ENCODE data around the gene CCDC74A.
"Not testable (repeated sequence)": the region's sequence is repeated elsewhere in the genome, so short reads cannot be mapped to it uniquely, and the experiment has no call there.

CCDC74A gene

GRCh38 chr2:131488306-131489205 lies 39.1 kb upstream of the CCDC74A start:
- no peaks in the 10 kb centered on the region for H3K9me3 ChIP-seq (ENCODE audit: control insufficient read depth, low read length)
- no peak overlapping the region for H3K4me3 ChIP-seq (ENCODE audit: insufficient read depth, low read depth, low read length)
- H3K27me3 ChIP-seq (ENCODE audit: control insufficient read depth, insufficient read depth, low read length, poor library complexity, severe bottlenecking), result no peaks in the 10 kb centered on the region
- H3K36me3 ChIP-seq (ENCODE audit: control insufficient read depth, insufficient read depth, low read length), result no peaks in the 10 kb centered on the region
- WGBS, 2 experiments, result 83 to 84% methylated on average over 14 of the region's 14 CpGs
- peaks cover 5% of the 10 kb centered on the region for H3K4me1 ChIP-seq (ENCODE audit: control insufficient read depth, insufficient read depth, low read length)
- H3K27ac ChIP-seq (ENCODE audit: insufficient read depth, low read depth, low read length, poor library complexity, severe bottlenecking), result no peak overlapping the region

GRCh38 chr2:131490616-131491468 lies 36.8 kb upstream of the CCDC74A start:
- WGBS, 2 experiments, result 43 to 52% methylated on average over 19 to 20 of the region's 20 CpGs
- not testable (repeated sequence) for H3K27ac ChIP-seq (ENCODE audit: insufficient read depth, low read depth, low read length, poor library complexity, severe bottlenecking); H3K27me3 ChIP-seq (ENCODE audit: control insufficient read depth, insufficient read depth, low read length, poor library complexity, severe bottlenecking); H3K9me3 ChIP-seq (ENCODE audit: control insufficient read depth, low read length); H3K36me3 ChIP-seq (ENCODE audit: control insufficient read depth, insufficient read depth, low read length); H3K4me1 ChIP-seq (ENCODE audit: control insufficient read depth, insufficient read depth, low read length)
- H3K4me3 ChIP-seq (ENCODE audit: insufficient read depth, low read depth, low read length), result peak overlapping the region; percentile 26

- WGBS, 2 experiments, result 21 to 28% methylated on average over 13 of the region's 22 CpGs
- H3K4me3 ChIP-seq (ENCODE audit: insufficient read depth, low read depth, low read length), result peak overlapping the region; percentile 26
- H3K27me3 ChIP-seq (ENCODE audit: control insufficient read depth, insufficient read depth, low read length, poor library complexity, severe bottlenecking); H3K27ac ChIP-seq (ENCODE audit: insufficient read depth, low read depth, low read length, poor library complexity, severe bottlenecking); H3K9me3 ChIP-seq (ENCODE audit: control insufficient read depth, low read length); H3K4me1 ChIP-seq (ENCODE audit: control insufficient read depth, insufficient read depth, low read length); H3K36me3 ChIP-seq (ENCODE audit: control insufficient read depth, insufficient read depth, low read length): not testable (repeated sequence)
These were observed 36.2 kb upstream of the CCDC74A start for GRCh38 chr2:131491469-131491836.

- H3K27me3 ChIP-seq (ENCODE audit: control insufficient read depth, insufficient read depth, low read length, poor library complexity, severe bottlenecking); H3K36me3 ChIP-seq (ENCODE audit: control insufficient read depth, insufficient read depth, low read length): not testable (repeated sequence)
- 1% methylated on average over 53 of the region's 53 CpGs for WGBS, 2 experiments
These were observed 35.7 kb upstream of the CCDC74A start, which contains the start of gene MZT2A for GRCh38 chr2:131492015-131492417. MZT2A (minus strand) TSS chr2:131492397; CDS start chr2:131492376, 21 bp downstream.

GRCh38 chr2:131492418-131493198 lies 35.1 kb upstream of the CCDC74A start:
- H3K4me1 ChIP-seq (ENCODE audit: control insufficient read depth, insufficient read depth, low read length), result peaks cover 5% of the 10 kb centered on the region
- WGBS, 2 experiments, result 0% methylated on average over 79 of the region's 79 CpGs
- H3K4me3 ChIP-seq (ENCODE audit: insufficient read depth, low read depth, low read length), result peak overlapping the region; percentile 85
- H3K27ac ChIP-seq (ENCODE audit: insufficient read depth, low read depth, low read length, poor library complexity, severe bottlenecking), result peak overlapping the region; percentile 85
- H3K27me3 ChIP-seq (ENCODE audit: control insufficient read depth, insufficient read depth, low read length, poor library complexity, severe bottlenecking), result no peaks in the 10 kb centered on the region
- H3K9me3 ChIP-seq (ENCODE audit: control insufficient read depth, low read length), result no peaks in the 10 kb centered on the region
- H3K36me3 ChIP-seq (ENCODE audit: control insufficient read depth, insufficient read depth, low read length), result no peaks in the 10 kb centered on the region

More at GRCh38 chr2:131492015-131492417, 35.7 kb upstream of the CCDC74A start, which contains the start of gene MZT2A:
- H3K27ac ChIP-seq (ENCODE audit: insufficient read depth, low read depth, low read length, poor library complexity, severe bottlenecking), result peak within 1 kb of the TSS; percentile 85
- H3K9me3 ChIP-seq (ENCODE audit: control insufficient read depth, low read length); H3K4me1 ChIP-seq (ENCODE audit: control insufficient read depth, insufficient read depth, low read length): not testable (repeated sequence)
- H3K4me3 ChIP-seq (ENCODE audit: insufficient read depth, low read depth, low read length), result peak within 1 kb of the TSS; percentile 85

GRCh38 chr2:131493199-131493968 lies 34.3 kb upstream of the CCDC74A start:
- Histone ChIP-seq H3K4me1 (ENCODE audit: control insufficient read depth, insufficient read depth, low read length) (peaks cover 5% of the 10 kb centered on the region), H3K36me3 (ENCODE audit: control insufficient read depth, insufficient read depth, low read length) (no peaks in the 10 kb centered on the region), H3K9me3 (ENCODE audit: control insufficient read depth, low read length) (no peaks in the 10 kb centered on the region), H3K4me3 (ENCODE audit: insufficient read depth, low read depth, low read length) (peak overlapping the region; percentile 85), H3K27me3 (ENCODE audit: control insufficient read depth, insufficient read depth, low read length, poor library complexity, severe bottlenecking) (no peaks in the 10 kb centered on the region), H3K27ac (ENCODE audit: insufficient read depth, low read depth, low read length, poor library complexity, severe bottlenecking) (peak overlapping the region; percentile 85)
- 1% methylated on average over 40 of the region's 40 CpGs for WGBS, 2 experiments

- H3K27me3 ChIP-seq (ENCODE audit: control insufficient read depth, insufficient read depth, low read length, poor library complexity, severe bottlenecking); H3K36me3 ChIP-seq (ENCODE audit: control insufficient read depth, insufficient read depth, low read length); H3K4me3 ChIP-seq (ENCODE audit: insufficient read depth, low read depth, low read length); H3K9me3 ChIP-seq (ENCODE audit: control insufficient read depth, low read length); H3K4me1 ChIP-seq (ENCODE audit: control insufficient read depth, insufficient read depth, low read length); H3K27ac ChIP-seq (ENCODE audit: insufficient read depth, low read depth, low read length, poor library complexity, severe bottlenecking): not testable (repeated sequence)
- 100% methylated on average over 1 of the region's 1 CpG; no CpG with 5 or more reads in 1 of the 2 experiments for WGBS, 2 experiments
These were observed 32.2 kb upstream of the CCDC74A start for GRCh38 chr2:131495506-131495905.

GRCh38 chr2:131498321-131498973 lies 29.2 kb upstream of the CCDC74A start:
- H3K27ac ChIP-seq (ENCODE audit: insufficient read depth, low read depth, low read length, poor library complexity, severe bottlenecking); H3K4me1 ChIP-seq (ENCODE audit: control insufficient read depth, insufficient read depth, low read length); H3K9me3 ChIP-seq (ENCODE audit: control insufficient read depth, low read length); H3K27me3 ChIP-seq (ENCODE audit: control insufficient read depth, insufficient read depth, low read length, poor library complexity, severe bottlenecking); H3K4me3 ChIP-seq (ENCODE audit: insufficient read depth, low read depth, low read length): not testable (repeated sequence)
- H3K36me3 ChIP-seq (ENCODE audit: control insufficient read depth, insufficient read depth, low read length), result peaks cover 18% of the 10 kb centered on the region
- 95 to 97% methylated on average over 8 of the region's 8 CpGs for WGBS, 2 experiments

GRCh38 chr2:131503587-131503986 lies 24.1 kb upstream of the CCDC74A start:
- peaks cover 22% of the 10 kb centered on the region for H3K36me3 ChIP-seq (ENCODE audit: control insufficient read depth, insufficient read depth, low read length)
- not testable (repeated sequence) for H3K4me3 ChIP-seq (ENCODE audit: insufficient read depth, low read depth, low read length); H3K27me3 ChIP-seq (ENCODE audit: control insufficient read depth, insufficient read depth, low read length, poor library complexity, severe bottlenecking); H3K9me3 ChIP-seq (ENCODE audit: control insufficient read depth, low read length); H3K4me1 ChIP-seq (ENCODE audit: control insufficient read depth, insufficient read depth, low read length); H3K27ac ChIP-seq (ENCODE audit: insufficient read depth, low read depth, low read length, poor library complexity, severe bottlenecking)
- 95 to 96% methylated on average over 4 of the region's 4 CpGs for WGBS, 2 experiments

Data from ectodermal cell (in vitro differentiated cells).